ENCODE results near the gene ARHGAP28. TPM values are rescaled to one million over a fixed set of nuclear protein-coding genes. Genes with fewer than 3 reads are reported as not detected.

The ARHGAP28 gene
- total and polyA plus RNA-seq, 2 of the 13 experiments (the other 11 are each of a cell fraction or from before 2014, with no cell fraction given), result not detected

- TF ChIP-seq HES4 (CRISPR knock-in tag; IDR thresholded peaks at IDR 0.05; ENCODE audit: borderline replicate concordance) (no peak), ZNF710 (CRISPR knock-in tag; IDR thresholded peaks at IDR 0.05; ENCODE audit: borderline replicate concordance) (no peak), ATF1 (CRISPR knock-in tag; IDR thresholded peaks at IDR 0.05) (no peak), ESRRA (CRISPR knock-in tag; IDR thresholded peaks at IDR 0.05; ENCODE audit: low read depth) (no peak), GTF2F1 (IDR thresholded peaks at IDR 0.05; ENCODE audit: low read length) (no peak), FUBP1 (CRISPR knock-in tag; IDR thresholded peaks at IDR 0.05; ENCODE audit: borderline replicate concordance) (no peak), ATRX (CRISPR knock-in tag; IDR thresholded peaks at IDR 0.05; ENCODE audit: borderline replicate concordance) (no peak), MAF1 (CRISPR knock-in tag; IDR thresholded peaks at IDR 0.05; ENCODE audit: borderline replicate concordance) (no peak), MED13 (CRISPR knock-in tag; IDR thresholded peaks at IDR 0.05) (no peak), POGK (CRISPR knock-in tag; conservative IDR thresholded peaks at IDR 0.05) (no peak), TFAP4 (IDR thresholded peaks at IDR 0.05; ENCODE audit: borderline replicate concordance, low read depth) (no peak), GTF3A (CRISPR knock-in tag; conservative IDR thresholded peaks at IDR 0.05) (no peak)
Measured at GRCh38 chr18:6751222-6751621, 21.7 kb downstream of the ARHGAP28 start (continued).

All from HepG2 (cell line).